ENCODE data around the gene SLC30A3. TPM values are rescaled to one million over a fixed set of nuclear protein-coding genes. Genes with fewer than 3 reads are reported as not detected.

The SLC30A3 gene
- total and polyA plus RNA-seq, 9 donors: 0.18 to 0.99 (median 0.66) TPM

DNA sequence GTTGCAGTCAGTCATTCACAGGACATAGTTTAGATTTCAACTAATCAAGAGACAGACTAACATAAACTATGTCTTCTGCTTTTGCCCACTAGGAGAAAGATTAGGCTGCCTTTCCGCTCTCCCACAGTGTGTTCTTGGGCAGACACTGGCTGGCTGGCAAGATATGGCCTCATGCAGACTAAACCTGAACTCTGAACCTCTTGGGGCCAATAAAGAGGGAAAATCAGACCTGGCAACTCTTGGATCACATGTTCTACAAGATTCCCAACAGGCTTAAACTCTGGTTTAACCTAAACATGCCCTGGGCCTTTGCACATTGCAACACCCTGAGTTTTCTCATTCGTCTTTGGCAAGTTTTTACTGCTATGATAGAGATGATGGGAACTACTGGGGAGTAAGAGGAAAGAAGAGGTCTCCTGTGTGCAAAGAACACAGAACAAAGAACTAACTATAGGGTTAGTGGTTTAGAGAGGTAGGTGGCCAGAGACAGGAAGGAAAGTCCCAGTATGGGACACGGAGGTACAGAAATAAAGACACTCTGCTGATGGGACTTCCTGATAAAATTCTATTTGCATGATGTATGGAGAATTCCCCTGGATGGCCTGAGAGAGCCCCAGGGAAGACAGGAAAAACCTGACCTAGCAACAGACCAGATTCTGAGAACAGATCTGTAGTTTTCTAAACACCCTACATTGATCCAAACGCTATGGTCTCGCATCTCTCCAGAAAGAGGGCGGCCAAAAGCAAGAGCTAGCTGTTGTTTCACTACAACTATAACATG lies 53.0 kb downstream of the SLC30A3 start:
- Histone ChIP-seq H3K4me3 (ENCODE audit: low read length) (no peak overlapping the region), H3K36me3 (ENCODE audit: control insufficient read depth, insufficient read depth, low read length) (peaks cover 36% of the 10 kb centered on the region), H3K4me1 (ENCODE audit: control insufficient read depth, insufficient read depth, low read length) (peaks cover 11% of the 10 kb centered on the region), H3K27me3 (ENCODE audit: control insufficient read depth, insufficient read depth, low read length) (no peaks in the 10 kb centered on the region), H3K27ac (ENCODE audit: low read length) (no peak overlapping the region), H3K9me3 (replicated peaks; ENCODE audit: control insufficient read depth, low read depth, low read length) (no peaks in the 10 kb centered on the region)
- WGBS (ENCODE audit: insufficient coverage): 69% methylated on average over 5 of the region's 6 CpGs
- DNase-seq: no peak

GRCh38 chr2:27208486-27209050 lies 54.3 kb downstream of the SLC30A3 start:
- DNase-seq: no peak
- no peak overlapping the region for H3K4me3 ChIP-seq (ENCODE audit: low read length)
- peaks cover 11% of the 10 kb centered on the region for H3K4me1 ChIP-seq (ENCODE audit: control insufficient read depth, insufficient read depth, low read length)
- peaks cover 48% of the 10 kb centered on the region for H3K36me3 ChIP-seq (ENCODE audit: control insufficient read depth, insufficient read depth, low read length)
- no peaks in the 10 kb centered on the region for H3K9me3 ChIP-seq (replicated peaks; ENCODE audit: control insufficient read depth, low read depth, low read length)
- no peak overlapping the region for H3K27ac ChIP-seq (ENCODE audit: low read length)
- no peaks in the 10 kb centered on the region for H3K27me3 ChIP-seq (ENCODE audit: control insufficient read depth, insufficient read depth, low read length)
- 85% methylated on average over 3 of the region's 4 CpGs for WGBS (ENCODE audit: insufficient coverage)

GRCh38 chr2:27206346-27206745 lies 56.5 kb downstream of the SLC30A3 start:
- H3K4me3 ChIP-seq (ENCODE audit: low read length): no peak overlapping the region
- H3K4me1 ChIP-seq (ENCODE audit: control insufficient read depth, insufficient read depth, low read length): peaks cover 5% of the 10 kb centered on the region
- WGBS (ENCODE audit: insufficient coverage): 100% methylated on average over 2 of the region's 6 CpGs
- H3K27ac ChIP-seq (ENCODE audit: low read length): no peak overlapping the region
- no peaks in the 10 kb centered on the region for H3K27me3 ChIP-seq (ENCODE audit: control insufficient read depth, insufficient read depth, low read length)
- peaks cover 68% of the 10 kb centered on the region for H3K36me3 ChIP-seq (ENCODE audit: control insufficient read depth, insufficient read depth, low read length)
- no peaks in the 10 kb centered on the region for H3K9me3 ChIP-seq (replicated peaks; ENCODE audit: control insufficient read depth, low read depth, low read length)
- no peak for DNase-seq

- Histone ChIP-seq H3K4me1 (ENCODE audit: control insufficient read depth, insufficient read depth, low read length) (no peaks in the 10 kb centered on the region), H3K9me3 (replicated peaks; ENCODE audit: control insufficient read depth, low read depth, low read length) (no peaks in the 10 kb centered on the region), H3K4me3 (ENCODE audit: low read length) (no peak overlapping the region), H3K36me3 (ENCODE audit: control insufficient read depth, insufficient read depth, low read length) (peaks cover 71% of the 10 kb centered on the region), H3K27me3 (ENCODE audit: control insufficient read depth, insufficient read depth, low read length) (no peaks in the 10 kb centered on the region), H3K27ac (ENCODE audit: low read length) (no peak overlapping the region)
- WGBS (ENCODE audit: insufficient coverage): 73% methylated on average over 8 of the region's 8 CpGs
- DNase-seq: no peak
These were observed 57.6 kb downstream of the SLC30A3 start for GRCh38 chr2:27205206-27205605.

DNA sequence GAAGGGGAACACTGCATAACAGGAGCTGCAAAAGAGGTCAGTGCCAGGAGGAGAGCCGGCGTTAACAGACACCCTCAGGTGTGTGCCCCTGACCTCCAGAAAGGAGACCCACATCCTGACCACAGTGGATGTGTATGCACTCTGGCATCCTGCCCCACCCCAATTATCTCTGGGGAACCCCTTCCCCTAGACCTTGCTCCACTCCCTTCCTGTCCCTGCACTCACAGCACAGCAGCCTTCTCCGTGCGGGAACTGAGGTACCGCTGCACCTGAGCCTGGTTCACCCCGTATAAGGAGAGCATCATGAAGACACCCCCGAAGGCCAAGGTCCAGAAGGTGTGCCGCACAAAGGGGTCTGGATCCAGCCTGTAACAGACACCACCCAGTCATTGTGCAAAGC lies 58.3 kb downstream of the SLC30A3 start:
- Histone ChIP-seq H3K36me3 (ENCODE audit: control insufficient read depth, insufficient read depth, low read length) (peaks cover 76% of the 10 kb centered on the region), H3K9me3 (replicated peaks; ENCODE audit: control insufficient read depth, low read depth, low read length) (no peaks in the 10 kb centered on the region), H3K4me3 (ENCODE audit: low read length) (no peak overlapping the region), H3K27ac (ENCODE audit: low read length) (no peak overlapping the region), H3K27me3 (ENCODE audit: control insufficient read depth, insufficient read depth, low read length) (no peaks in the 10 kb centered on the region), H3K4me1 (ENCODE audit: control insufficient read depth, insufficient read depth, low read length) (no peaks in the 10 kb centered on the region)
- 92% methylated on average over 6 of the region's 8 CpGs for WGBS (ENCODE audit: insufficient coverage)
- DNase-seq: no peak

DNA sequence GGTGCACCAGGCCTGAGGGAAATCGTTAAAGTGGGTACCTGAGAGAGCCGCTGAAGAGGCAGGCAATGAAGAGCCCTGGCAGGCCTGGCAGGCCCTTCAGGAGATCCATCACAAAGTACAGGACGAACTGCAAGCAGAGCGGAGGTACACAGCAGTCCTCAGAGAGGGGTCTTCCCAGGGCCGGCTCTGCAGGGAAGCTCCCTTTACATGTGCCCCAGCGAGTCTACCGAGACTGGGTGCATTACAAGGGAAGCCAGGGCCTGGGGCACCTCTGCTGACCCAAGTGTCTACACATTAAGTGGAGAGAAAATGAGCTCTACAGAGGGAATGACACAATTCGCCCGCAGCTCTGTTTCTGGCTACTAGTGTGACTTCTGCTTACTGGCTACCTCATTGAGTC lies 59.1 kb downstream of the SLC30A3 start:
- no peaks in the 10 kb centered on the region for H3K9me3 ChIP-seq (replicated peaks; ENCODE audit: control insufficient read depth, low read depth, low read length)
- no peaks in the 10 kb centered on the region for H3K27me3 ChIP-seq (ENCODE audit: control insufficient read depth, insufficient read depth, low read length)
- peaks cover 81% of the 10 kb centered on the region for H3K36me3 ChIP-seq (ENCODE audit: control insufficient read depth, insufficient read depth, low read length)
- no peak overlapping the region for H3K27ac ChIP-seq (ENCODE audit: low read length)
- no peak for DNase-seq
- 96% methylated on average over 8 of the region's 9 CpGs for WGBS (ENCODE audit: insufficient coverage)
- H3K4me1 ChIP-seq (ENCODE audit: control insufficient read depth, insufficient read depth, low read length): no peaks in the 10 kb centered on the region
- no peak overlapping the region for H3K4me3 ChIP-seq (ENCODE audit: low read length)

Other genes with a start within 250 kb of the SLC30A3 start
- gene TMEM214, start 230.1 kb downstream of the SLC30A3 start, total RNA-seq: 31.3 TPM
- 10 to 100 TPM; 60.9 to 78.4 (median 69.2) TPM for gene TMEM214, start 230.1 kb downstream of the SLC30A3 start, polyA plus RNA-seq (ENCODE audit: insufficient read depth in 1 of 8, insufficient read length in 8 of 8, low replicate concordance in 1 of 8)
- gene AGBL5, start 211.4 kb downstream of the SLC30A3 start, total RNA-seq: 12.4 TPM
- gene AGBL5, start 211.4 kb downstream of the SLC30A3 start, polyA plus RNA-seq (ENCODE audit: insufficient read depth in 1 of 8, insufficient read length in 8 of 8, low replicate concordance in 1 of 8): 10 to 100 TPM; 16.8 to 22.6 (median 20.5) TPM
- 376 TPM for gene OST4, start 191.4 kb downstream of the SLC30A3 start, total RNA-seq
- 100 to 1,000 TPM; 216 to 304 (median 252) TPM for gene OST4, start 191.4 kb downstream of the SLC30A3 start, polyA plus RNA-seq (ENCODE audit: insufficient read depth in 1 of 8, insufficient read length in 8 of 8, low replicate concordance in 1 of 8)
- gene EMILIN1, start 184.4 kb downstream of the SLC30A3 start, total RNA-seq: 76.9 TPM
- gene EMILIN1, start 184.4 kb downstream of the SLC30A3 start, polyA plus RNA-seq (ENCODE audit: insufficient read depth in 1 of 8, insufficient read length in 8 of 8, low replicate concordance in 1 of 8): 100 to 1,000 TPM in 6 of 8 donors, 10 to 100 TPM in 2; 66.4 to 146 (median 113) TPM
- gene KHK, start 176.3 kb downstream of the SLC30A3 start, total RNA-seq: 1.5 TPM
- 10 to 100 TPM in 1 of 8 donors, 1 to 10 TPM in 7; 1.8 to 11.4 (median 2.3) TPM for gene KHK, start 176.3 kb downstream of the SLC30A3 start, polyA plus RNA-seq (ENCODE audit: insufficient read depth in 1 of 8, insufficient read length in 8 of 8, low replicate concordance in 1 of 8)
- gene CGREF1, start 143.9 kb downstream of the SLC30A3 start, total RNA-seq: 6.7 TPM
- gene CGREF1, start 143.9 kb downstream of the SLC30A3 start, polyA plus RNA-seq (ENCODE audit: insufficient read depth in 1 of 8, insufficient read length in 8 of 8, low replicate concordance in 1 of 8): 1 to 10 TPM in 7 of 8 donors, under 1 TPM in 1; 0.76 to 6.2 (median 1.9) TPM
- 0.09 TPM for gene ABHD1, start 139.2 kb downstream of the SLC30A3 start, total RNA-seq
- gene ABHD1, start 139.2 kb downstream of the SLC30A3 start, polyA plus RNA-seq (ENCODE audit: insufficient read depth in 1 of 8, insufficient read length in 8 of 8, low replicate concordance in 1 of 8): under 1 TPM; 0.04 to 0.45 (median 0.25) TPM
- gene PREB, start 128.4 kb downstream of the SLC30A3 start, total RNA-seq: 26.9 TPM
- 10 to 100 TPM; 30.6 to 38.9 (median 36.2) TPM for gene PREB, start 128.4 kb downstream of the SLC30A3 start, polyA plus RNA-seq (ENCODE audit: insufficient read depth in 1 of 8, insufficient read length in 8 of 8, low replicate concordance in 1 of 8)
- not detected for gene PRR30, start 123.6 kb downstream of the SLC30A3 start, total RNA-seq
- not detected for gene PRR30, start 123.6 kb downstream of the SLC30A3 start, polyA plus RNA-seq (ENCODE audit: insufficient read depth in 1 of 8, insufficient read length in 8 of 8, low replicate concordance in 1 of 8)
- 0.35 TPM for gene TCF23, start 114.0 kb downstream of the SLC30A3 start, total RNA-seq
- gene TCF23, start 114.0 kb downstream of the SLC30A3 start, polyA plus RNA-seq (ENCODE audit: insufficient read depth in 1 of 8, insufficient read length in 8 of 8, low replicate concordance in 1 of 8): under 1 TPM; 0.09 to 0.39 (median 0.29) TPM
- 121 TPM for gene ATRAID, start 51.0 kb downstream of the SLC30A3 start, total RNA-seq
- gene ATRAID, start 51.0 kb downstream of the SLC30A3 start, polyA plus RNA-seq (ENCODE audit: insufficient read depth in 1 of 8, insufficient read length in 8 of 8, low replicate concordance in 1 of 8): 100 to 1,000 TPM in 1 of 8 donors, 10 to 100 TPM in 7; 84.5 to 114 (median 93.0) TPM
- 11.4 TPM for gene SLC5A6, start 50.8 kb downstream of the SLC30A3 start, total RNA-seq
- 10 to 100 TPM; 16.8 to 25.5 (median 19.8) TPM for gene SLC5A6, start 50.8 kb downstream of the SLC30A3 start, polyA plus RNA-seq (ENCODE audit: insufficient read depth in 1 of 8, insufficient read length in 8 of 8, low replicate concordance in 1 of 8)
- 16.9 TPM for gene CAD, start 45.7 kb downstream of the SLC30A3 start, total RNA-seq
- gene CAD, start 45.7 kb downstream of the SLC30A3 start, polyA plus RNA-seq (ENCODE audit: insufficient read depth in 1 of 8, insufficient read length in 8 of 8, low replicate concordance in 1 of 8): 10 to 100 TPM; 25.9 to 40.7 (median 33.1) TPM
- not detected for gene DNAJC5G, start 12.4 kb upstream of the SLC30A3 start, total RNA-seq
- under 1 TPM in 3 of 8 donors, not detected in 5; 0.19 to 0.23 (median 0.19) TPM for gene DNAJC5G, start 12.4 kb upstream of the SLC30A3 start, polyA plus RNA-seq (ENCODE audit: insufficient read depth in 1 of 8, insufficient read length in 8 of 8, low replicate concordance in 1 of 8)
- gene TRIM54, start 19.4 kb upstream of the SLC30A3 start, total RNA-seq: 56.0 TPM
- 100 to 1,000 TPM in 2 of 8 donors, 10 to 100 TPM in 6; 45.5 to 106 (median 78.4) TPM for gene TRIM54, start 19.4 kb upstream of the SLC30A3 start, polyA plus RNA-seq (ENCODE audit: insufficient read depth in 1 of 8, insufficient read length in 8 of 8, low replicate concordance in 1 of 8)
- 1.1 TPM for gene UCN, start 45.4 kb upstream of the SLC30A3 start, total RNA-seq
- gene UCN, start 45.4 kb upstream of the SLC30A3 start, polyA plus RNA-seq (ENCODE audit: insufficient read depth in 1 of 8, insufficient read length in 8 of 8, low replicate concordance in 1 of 8): 1 to 10 TPM in 6 of 8 donors, under 1 TPM in 2; 0.76 to 2.4 (median 1.4) TPM
- 45.7 TPM for gene MPV17, start 60.0 kb upstream of the SLC30A3 start, total RNA-seq
- gene MPV17, start 60.0 kb upstream of the SLC30A3 start, polyA plus RNA-seq (ENCODE audit: insufficient read depth in 1 of 8, insufficient read length in 8 of 8, low replicate concordance in 1 of 8): 10 to 100 TPM; 39.0 to 58.3 (median 46.7) TPM
- 22.3 TPM for gene GTF3C2, start 93.7 kb upstream of the SLC30A3 start, total RNA-seq
- gene GTF3C2, start 93.7 kb upstream of the SLC30A3 start, polyA plus RNA-seq (ENCODE audit: insufficient read depth in 1 of 8, insufficient read length in 8 of 8, low replicate concordance in 1 of 8): 10 to 100 TPM; 28.7 to 38.7 (median 31.6) TPM
- 22.5 TPM for gene EIF2B4, start 107.3 kb upstream of the SLC30A3 start, total RNA-seq
- gene EIF2B4, start 107.3 kb upstream of the SLC30A3 start, polyA plus RNA-seq (ENCODE audit: insufficient read depth in 1 of 8, insufficient read length in 8 of 8, low replicate concordance in 1 of 8): 10 to 100 TPM; 28.4 to 37.7 (median 32.9) TPM
- gene SNX17, start 107.6 kb upstream of the SLC30A3 start, total RNA-seq: 71.2 TPM
- gene SNX17, start 107.6 kb upstream of the SLC30A3 start, polyA plus RNA-seq (ENCODE audit: insufficient read depth in 1 of 8, insufficient read length in 8 of 8, low replicate concordance in 1 of 8): 10 to 100 TPM; 71.6 to 87.1 (median 80.7) TPM
- gene ZNF513, start 117.7 kb upstream of the SLC30A3 start, total RNA-seq: 7.3 TPM
- 10 to 100 TPM; 11.5 to 19.0 (median 14.0) TPM for gene ZNF513, start 117.7 kb upstream of the SLC30A3 start, polyA plus RNA-seq (ENCODE audit: insufficient read depth in 1 of 8, insufficient read length in 8 of 8, low replicate concordance in 1 of 8)
- gene PPM1G, start 146.5 kb upstream of the SLC30A3 start, total RNA-seq: 39.0 TPM
- 10 to 100 TPM; 54.9 to 70.1 (median 60.7) TPM for gene PPM1G, start 146.5 kb upstream of the SLC30A3 start, polyA plus RNA-seq (ENCODE audit: insufficient read depth in 1 of 8, insufficient read length in 8 of 8, low replicate concordance in 1 of 8)
- 65.9 TPM for gene NRBP1, start 165.6 kb upstream of the SLC30A3 start, total RNA-seq
- 100 to 1,000 TPM; 109 to 135 (median 116) TPM for gene NRBP1, start 165.6 kb upstream of the SLC30A3 start, polyA plus RNA-seq (ENCODE audit: insufficient read depth in 1 of 8, insufficient read length in 8 of 8, low replicate concordance in 1 of 8)
- gene KRTCAP3, start 179.3 kb upstream of the SLC30A3 start, total RNA-seq: 0.53 TPM
- gene KRTCAP3, start 179.3 kb upstream of the SLC30A3 start, polyA plus RNA-seq (ENCODE audit: insufficient read depth in 1 of 8, insufficient read length in 8 of 8, low replicate concordance in 1 of 8): 1 to 10 TPM in 7 of 8 donors, under 1 TPM in 1; 1.00 to 4.3 (median 2.4) TPM
- 17.8 TPM for gene IFT172, start 226.7 kb upstream of the SLC30A3 start, total RNA-seq
- 10 to 100 TPM; 14.4 to 29.3 (median 21.1) TPM for gene IFT172, start 226.7 kb upstream of the SLC30A3 start, polyA plus RNA-seq (ENCODE audit: insufficient read depth in 1 of 8, insufficient read length in 8 of 8, low replicate concordance in 1 of 8)
- 11.0 TPM for gene FNDC4, start 232.2 kb upstream of the SLC30A3 start, total RNA-seq
- gene FNDC4, start 232.2 kb upstream of the SLC30A3 start, polyA plus RNA-seq (ENCODE audit: insufficient read depth in 1 of 8, insufficient read length in 8 of 8, low replicate concordance in 1 of 8): 10 to 100 TPM in 3 of 8 donors, 1 to 10 TPM in 5; 8.0 to 13.4 (median 9.5) TPM
- gene GCKR, start 233.8 kb upstream of the SLC30A3 start, total RNA-seq: not detected
- under 1 TPM in 7 of 8 donors, not detected in 1; 0.06 to 0.31 (median 0.15) TPM for gene GCKR, start 233.8 kb upstream of the SLC30A3 start, polyA plus RNA-seq (ENCODE audit: insufficient read depth in 1 of 8, insufficient read length in 8 of 8, low replicate concordance in 1 of 8)